Sigmoid colon (tissue), 4 donors: ENCODE measurements around the gene CDX2.

Source experiments
- POLR2A ChIP-seq, 2 donors: fragments of 450-650 bp; IDR thresholded peaks; one replicate each; pipeline ENCODE4 v1.6.1; 2016; ENCODE audit warnings: antibody characterized with exemption in 2 of 2, mild to moderate bottlenecking in 2 of 2, moderate library complexity in 2 of 2
- POLR2AphosphoS5 ChIP-seq, 4 donors: sonication (generic); formaldehyde crosslinking; IDR thresholded peaks; one replicate each; pipeline ENCODE4 v1.6.1; 2017; ENCODE audit warnings: antibody characterized with exemption in 4 of 4
- TF ChIP-seq, protein P1 (sequence below), 4 experiments: fragments of 450-650 bp in 3 of 4; fragments of 200-600 bp in 1 of 4; IDR thresholded peaks; one replicate each; pipeline ENCODE4 v1.5.1; 2016 to 2019; ENCODE audit warnings: antibody characterized with exemption in 4 of 4, mild to moderate bottlenecking in 3 of 4, moderate library complexity in 2 of 4

DNA sequence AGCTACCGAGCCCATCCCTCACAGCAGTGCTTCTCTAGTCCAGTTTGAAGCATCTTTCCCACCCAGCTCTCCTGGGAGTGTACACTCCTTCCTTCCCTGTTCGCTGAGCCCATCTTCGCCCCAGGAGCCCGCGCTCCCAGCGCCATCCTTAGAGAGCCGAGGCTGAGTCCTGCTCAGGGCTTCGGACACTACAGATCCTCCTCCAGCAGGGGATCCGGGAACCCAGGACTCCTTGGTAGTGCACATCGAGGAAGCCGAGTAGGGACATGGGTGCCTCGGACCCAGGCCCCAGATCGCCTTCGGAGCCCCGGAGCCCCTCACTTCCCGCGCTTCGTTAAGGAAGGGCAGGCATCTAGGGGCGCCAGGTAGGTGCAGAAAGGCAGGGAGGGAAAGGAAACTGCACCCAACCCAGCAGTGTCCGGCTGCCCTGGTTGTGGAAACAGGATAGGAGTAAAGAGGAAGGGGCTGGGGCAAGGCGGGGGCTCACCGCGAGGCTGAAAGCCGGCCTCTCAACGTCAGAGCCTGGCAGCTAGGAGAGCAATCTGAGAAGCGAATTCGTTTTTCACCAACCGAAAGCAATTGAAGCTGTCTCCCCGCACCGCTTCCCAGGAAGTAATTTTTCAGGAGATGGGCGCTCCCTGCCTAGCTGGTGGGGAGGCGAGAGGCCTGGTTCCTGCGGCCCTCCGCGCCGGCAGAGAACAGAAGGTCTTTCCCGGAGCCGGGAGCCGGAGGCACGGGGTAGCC, 48.3 kb downstream of the CDX2 start:
- TF ChIP-seq, protein P1, sequence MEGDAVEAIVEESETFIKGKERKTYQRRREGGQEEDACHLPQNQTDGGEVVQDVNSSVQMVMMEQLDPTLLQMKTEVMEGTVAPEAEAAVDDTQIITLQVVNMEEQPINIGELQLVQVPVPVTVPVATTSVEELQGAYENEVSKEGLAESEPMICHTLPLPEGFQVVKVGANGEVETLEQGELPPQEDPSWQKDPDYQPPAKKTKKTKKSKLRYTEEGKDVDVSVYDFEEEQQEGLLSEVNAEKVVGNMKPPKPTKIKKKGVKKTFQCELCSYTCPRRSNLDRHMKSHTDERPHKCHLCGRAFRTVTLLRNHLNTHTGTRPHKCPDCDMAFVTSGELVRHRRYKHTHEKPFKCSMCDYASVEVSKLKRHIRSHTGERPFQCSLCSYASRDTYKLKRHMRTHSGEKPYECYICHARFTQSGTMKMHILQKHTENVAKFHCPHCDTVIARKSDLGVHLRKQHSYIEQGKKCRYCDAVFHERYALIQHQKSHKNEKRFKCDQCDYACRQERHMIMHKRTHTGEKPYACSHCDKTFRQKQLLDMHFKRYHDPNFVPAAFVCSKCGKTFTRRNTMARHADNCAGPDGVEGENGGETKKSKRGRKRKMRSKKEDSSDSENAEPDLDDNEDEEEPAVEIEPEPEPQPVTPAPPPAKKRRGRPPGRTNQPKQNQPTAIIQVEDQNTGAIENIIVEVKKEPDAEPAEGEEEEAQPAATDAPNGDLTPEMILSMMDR (IDR thresholded peaks at IDR 0.05): no peak
- TF ChIP-seq POLR2AphosphoS5 (IDR thresholded peaks at IDR 0.05): no peak
- no peak for TF ChIP-seq POLR2A (IDR thresholded peaks at IDR 0.05)
